ENCODE results near the gene SBF2.

- TF ChIP-seq CTCF (IDR thresholded peaks at IDR 0.05; ENCODE audit: low read depth, low read length, poor library complexity, severe bottlenecking) (no peak), EZH2phosphoT487 (IDR thresholded peaks at IDR 0.05; ENCODE audit: borderline replicate concordance, low read length) (no peak)
Measured at GRCh38 chr11:10130875-10131274, 163.1 kb downstream of the SBF2 start.
